ENCODE data around the gene SPN.

- TF ChIP-seq POLR2A (IDR thresholded peaks at IDR 0.05; ENCODE audit: low read depth, low read length) (no peak), POLR2AphosphoS5 (IDR thresholded peaks at IDR 0.05; ENCODE audit: low read depth, low read length) (no peak)
These were observed 35.0 kb downstream of the SPN start for GRCh38 chr16:29698042-29698441.

Measured in GM12892 (cell line).